Endothelial cell of umbilical vein (primary cell): ENCODE measurements around the gene GGACT. TPM values are rescaled to one million over a fixed set of nuclear protein-coding genes. Genes with fewer than 3 reads are reported as not detected.

Experiments
- BruUV-seq: library from RNA; stranded (reverse); fragments of 400-500 nt; replicated peaks from 2 replicates; lab custom pipeline; 2021; lab: Mats Ljungman, UMichigan
- CTCF ChIA-PET: fragments of 300-600, 350-600 bp; sonication (Branson Sonifier 250); formaldehyde crosslinking; loops from one replicate; lab custom pipeline; 2021; ENCODE audit warnings: antibody characterized with exemption, inconsistent platforms; lab: Charles Lee
- POLR2A ChIA-PET: fragments of 300-600, 350-600 bp; sonication (Branson Sonifier 250); formaldehyde crosslinking; loops from one replicate; lab custom pipeline; 2021; ENCODE audit warnings: antibody characterized with exemption, inconsistent platforms; lab: Charles Lee
- DNase-seq: peaks from one replicate; pipeline ENCODE4 v3.0.0-alpha.2; 2011; ENCODE audit warnings: low read depth, low spot score
- FAIRE-seq: peaks from 2 replicates; lab custom pipeline; 2011; peaks lifted over from hg19 to GRCh38; lab: Jason Lieb, UNC
- H2AFZ ChIP-seq: 2 replicates; pipeline ENCODE4 v1.6.0; 2012; ENCODE audit warnings: low read depth, low read length, control low read depth, inconsistent platforms
- H3K27ac ChIP-seq: 2 replicates; pipeline ENCODE4 v1.5.1; 2011; ENCODE audit warnings: low read depth, mild to moderate bottlenecking, control low read depth, low read length, moderate library complexity; ENCODE audit not compliant: insufficient read depth
- H3K27me3 ChIP-seq, 2 experiments: 2 replicates each; pipeline versions ENCODE4 v1.6.0 to v1.6.1; 2011; ENCODE audit warnings: low read length in 2 of 2, mixed read lengths in 1 of 2; ENCODE audit not compliant: control insufficient read depth in 2 of 2, insufficient read depth in 2 of 2
- H3K36me3 ChIP-seq, 2 experiments: 2 replicates in 1 of 2; 3 replicates in 1 of 2; pipeline ENCODE4 v1.5.1; 2011; ENCODE audit warnings: low read length in 2 of 2, mild to moderate bottlenecking in 1 of 2, moderate library complexity in 1 of 2; ENCODE audit not compliant: control insufficient read depth in 2 of 2, insufficient read depth in 2 of 2; ENCODE audit errors: extremely low read depth in 1 of 2
- H3K4me1 ChIP-seq: 3 replicates; pipeline ENCODE4 v1.5.1; 2011; ENCODE audit warnings: mild to moderate bottlenecking, low read length; ENCODE audit not compliant: control insufficient read depth, insufficient read depth; ENCODE audit errors: extremely low read depth
- H3K4me2 ChIP-seq: 2 replicates; pipeline ENCODE4 v1.6.1; 2011; ENCODE audit warnings: low read length, control low read depth, mixed read lengths; ENCODE audit not compliant: insufficient read depth
- H3K4me3 ChIP-seq, 3 experiments: fragments of 200-600 bp in 1 of 3; sonication (generic), shearing (Covaris generic) in 1 of 3; replicated peaks in 1 of 3; 2 replicates each; pipeline ENCODE4 v1.5.1; 2011 to 2016; ENCODE audit warnings: control low read depth in 3 of 3, low read length in 3 of 3, mild to moderate bottlenecking in 2 of 3, inconsistent platforms in 1 of 3, low read depth in 1 of 3, moderate library complexity in 1 of 3; ENCODE audit not compliant: insufficient read depth in 1 of 3
- H3K79me2 ChIP-seq: 2 replicates; pipeline ENCODE4 v1.6.0; 2012; ENCODE audit warnings: low read length, inconsistent platforms; ENCODE audit not compliant: control insufficient read depth, insufficient read depth
- H3K9ac ChIP-seq: replicated peaks from 2 replicates; pipeline ENCODE3; 2011; ENCODE audit warnings: low read length, control low read depth; ENCODE audit not compliant: insufficient read depth; ENCODE audit errors: extremely low read depth
- H3K9me1 ChIP-seq: replicated peaks from 3 replicates; pipeline ENCODE4 v1.6.0; 2011; ENCODE audit warnings: mild to moderate bottlenecking, low read length; ENCODE audit not compliant: control insufficient read depth, insufficient read depth; ENCODE audit errors: extremely low read depth
- H3K9me3 ChIP-seq: replicated peaks from 2 replicates; pipeline ENCODE4 v1.5.1; 2012; ENCODE audit warnings: low read length, inconsistent platforms; ENCODE audit not compliant: control insufficient read depth, insufficient read depth
- H4K20me1 ChIP-seq: replicated peaks from 2 replicates; pipeline ENCODE3; 2011; ENCODE audit warnings: mild to moderate bottlenecking, low read length; ENCODE audit not compliant: control insufficient read depth, insufficient read depth; ENCODE audit errors: extremely low read depth
- EZH2 ChIP-seq: IDR thresholded peaks from 2 replicates; pipeline ENCODE4 v1.6.1; 2012; ENCODE audit warnings: borderline replicate concordance, low read depth, mild to moderate bottlenecking, moderate library complexity, low read length, inconsistent platforms; ENCODE audit not compliant: severe bottlenecking
- FOS ChIP-seq: IDR thresholded peaks from 2 replicates; pipeline ENCODE4 v1.6.1; 2011; ENCODE audit warnings: mild to moderate bottlenecking, low read length, moderate library complexity, borderline replicate concordance; ENCODE audit not compliant: insufficient read depth
- GATA2 ChIP-seq: IDR thresholded peaks from 2 replicates; pipeline ENCODE4 v1.7.0; 2011; ENCODE audit warnings: low read depth, mild to moderate bottlenecking, moderate library complexity, mixed read lengths, low read length; ENCODE audit not compliant: insufficient read length, insufficient read depth
- JUN ChIP-seq: IDR thresholded peaks from 2 replicates; pipeline ENCODE4 v1.6.1; 2011; ENCODE audit warnings: borderline replicate concordance, low read depth; ENCODE audit not compliant: insufficient read length, insufficient read depth
- MYC ChIP-seq: IDR thresholded peaks from one replicate; pipeline ENCODE4 v1.6.1; 2011; ENCODE audit warnings: mild to moderate bottlenecking, low read depth, low read length
- POLR2A ChIP-seq: IDR thresholded peaks from 2 replicates; pipeline ENCODE4 v1.6.1; 2012; ENCODE audit warnings: low read depth, mild to moderate bottlenecking, control low read depth, low read length
- POLR2AphosphoS5 ChIP-seq: IDR thresholded peaks from 2 replicates; pipeline ENCODE4 v1.6.1; 2012; ENCODE audit warnings: low read depth, mild to moderate bottlenecking, control low read depth, low read length, moderate library complexity; ENCODE audit not compliant: insufficient read depth
- dilution Hi-C: fragments of 300-500 bp; cut with MboI; formaldehyde crosslinking; loops from one replicate; pipeline ENCODE4 v1.15.0; 2019; ENCODE audit warnings: low sequenced_read_pairs; ENCODE audit not compliant: extremely low pct_ligation_motif_present
- intact Hi-C: fragments of 100-400 bp; cut with micrococcal nuclease; formaldehyde crosslinking; loops from one replicate; pipeline ENCODE4 v1.10.0; 2022
- polyA plus RNA-seq, 4 experiments: library from polyadenylated mRNA; depleted of rRNA in 3 of 4; stranded (reverse) in 3 of 4; unstranded in 1 of 4; fragments of >200 nt; gene quantifications; 2 replicates each; pipeline versions ENCODE4 v1.2.1 to v1.2.3, GENCODE V29; 2011 to 2012; ENCODE audit warnings: missing spikeins in 1 of 4
- total RNA-seq: library from RNA; stranded (reverse); gene quantifications from 2 replicates; pipeline ENCODE4 v1.2.3, GENCODE V29; 2021
- TF ChIP-seq, protein P1 (sequence below), 2 donors: IDR thresholded peaks; 1 replicate in 1 of 2; 2 replicates in 1 of 2; pipeline ENCODE4 v1.5.1; 2011; ENCODE audit warnings: low read length in 2 of 2, mild to moderate bottlenecking in 2 of 2, moderate library complexity in 2 of 2, control low read depth in 1 of 2, inconsistent platforms in 1 of 2, low read depth in 1 of 2; ENCODE audit not compliant: insufficient read depth in 1 of 2; ENCODE audit errors: extremely low read depth in 1 of 2
- TF ChIP-seq, protein P2 (sequence below): IDR thresholded peaks from 2 replicates; pipeline ENCODE4 v1.6.1; 2011; ENCODE audit not compliant: insufficient read depth, insufficient read length

Gene GGACT
- total and polyA plus RNA-seq, 2 donors (not counting 3 experiments of a cell fraction or from before 2014, with no cell fraction given) = 2.5 to 6.5 TPM

DNA sequence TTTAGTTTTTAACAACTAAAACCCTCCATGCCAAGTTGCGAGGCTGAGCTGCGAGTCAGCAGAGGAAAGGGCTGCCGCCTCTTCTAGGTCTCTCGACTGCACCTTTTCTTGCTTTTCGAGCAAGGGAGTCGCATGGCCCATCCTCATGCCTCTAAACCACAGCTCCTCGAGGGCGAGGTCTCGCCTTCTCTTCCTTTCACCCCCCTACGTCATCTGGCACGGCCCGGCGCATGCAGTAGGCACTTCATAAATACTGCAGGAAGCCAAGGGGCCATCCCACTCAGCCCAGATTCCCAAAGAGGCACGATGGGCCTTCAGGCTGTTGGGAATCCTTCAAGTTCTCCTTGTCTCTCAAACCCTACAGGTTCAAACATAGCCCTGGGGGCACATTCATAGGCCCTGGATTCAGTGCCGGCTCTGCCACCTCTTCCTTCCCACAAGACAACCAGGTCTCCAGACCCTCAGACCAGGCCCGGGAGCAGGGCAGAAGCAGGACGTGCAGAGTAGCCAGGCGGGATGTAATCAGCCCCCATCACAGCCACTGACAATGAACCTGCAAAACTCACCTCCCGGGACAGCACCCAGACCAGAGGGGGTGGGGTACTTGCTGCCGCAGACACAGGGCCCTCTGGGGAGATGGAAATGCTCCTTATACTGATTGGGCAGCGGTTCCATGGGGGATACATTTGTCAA, 41.7 kb downstream of the GGACT start:
- H3K9me3 ChIP-seq = no peaks in the 10 kb centered on the region
- POLR2A ChIA-PET = no interaction called here

DNA sequence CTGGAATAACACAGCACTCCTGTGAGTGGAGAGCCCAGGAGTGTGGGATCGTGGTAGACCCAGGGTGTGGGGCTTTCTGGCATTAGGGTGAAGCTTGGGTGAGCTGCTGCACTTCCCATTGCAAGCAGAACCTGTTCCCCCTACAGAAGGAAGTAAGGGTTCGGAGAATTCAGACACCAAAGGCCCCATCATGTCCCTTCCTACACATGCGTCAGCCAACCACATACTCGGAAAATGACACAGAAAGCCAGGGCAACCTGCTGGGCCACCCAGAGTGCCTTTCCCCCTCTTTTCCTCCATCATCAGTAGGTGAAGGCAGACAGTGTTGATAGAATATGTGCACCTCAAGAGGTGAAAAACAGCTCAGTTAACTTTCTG, 42.9 kb downstream of the GGACT start:
- Histone ChIP-seq H3K79me2 (no peaks in the 10 kb centered on the region), H3K36me3 (no peaks in the 10 kb centered on the region), H3K9me1 (no peaks in the 10 kb centered on the region), H3K9ac (no peak overlapping the region), H3K27ac (no peak overlapping the region), H3K4me2 (no peak overlapping the region), H3K27me3 (no peaks in the 10 kb centered on the region), H3K9me3 (no peaks in the 10 kb centered on the region), H2AFZ (no peak overlapping the region), H3K4me3 (no peak overlapping the region), H3K4me1 (peaks cover 13% of the 10 kb centered on the region), H4K20me1 (no peaks in the 10 kb centered on the region)
- CTCF ChIA-PET = no interaction called here
- DNase-seq = no peak
- POLR2A ChIA-PET = interaction anchor here (0.7 kb wide), 1 partner anchor 160 kb away, joined by 5 read pairs; no protein-coding TSS in a partner anchor
- no peak for TF ChIP-seq JUN
- no peak for TF ChIP-seq POLR2A
- no peak for TF ChIP-seq EZH2
- TF ChIP-seq MYC = no peak
- no peak for TF ChIP-seq FOS
- no peak for TF ChIP-seq POLR2AphosphoS5
- TF ChIP-seq, protein P1, sequence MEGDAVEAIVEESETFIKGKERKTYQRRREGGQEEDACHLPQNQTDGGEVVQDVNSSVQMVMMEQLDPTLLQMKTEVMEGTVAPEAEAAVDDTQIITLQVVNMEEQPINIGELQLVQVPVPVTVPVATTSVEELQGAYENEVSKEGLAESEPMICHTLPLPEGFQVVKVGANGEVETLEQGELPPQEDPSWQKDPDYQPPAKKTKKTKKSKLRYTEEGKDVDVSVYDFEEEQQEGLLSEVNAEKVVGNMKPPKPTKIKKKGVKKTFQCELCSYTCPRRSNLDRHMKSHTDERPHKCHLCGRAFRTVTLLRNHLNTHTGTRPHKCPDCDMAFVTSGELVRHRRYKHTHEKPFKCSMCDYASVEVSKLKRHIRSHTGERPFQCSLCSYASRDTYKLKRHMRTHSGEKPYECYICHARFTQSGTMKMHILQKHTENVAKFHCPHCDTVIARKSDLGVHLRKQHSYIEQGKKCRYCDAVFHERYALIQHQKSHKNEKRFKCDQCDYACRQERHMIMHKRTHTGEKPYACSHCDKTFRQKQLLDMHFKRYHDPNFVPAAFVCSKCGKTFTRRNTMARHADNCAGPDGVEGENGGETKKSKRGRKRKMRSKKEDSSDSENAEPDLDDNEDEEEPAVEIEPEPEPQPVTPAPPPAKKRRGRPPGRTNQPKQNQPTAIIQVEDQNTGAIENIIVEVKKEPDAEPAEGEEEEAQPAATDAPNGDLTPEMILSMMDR (IDR thresholded peaks at IDR 0.05; ENCODE audit: extremely low read depth in 1 of 2, insufficient read depth in 1 of 2, low read depth in 1 of 2, low read length in 2 of 2) = no peak
- no peak for TF ChIP-seq GATA2
- TF ChIP-seq, protein P2, sequence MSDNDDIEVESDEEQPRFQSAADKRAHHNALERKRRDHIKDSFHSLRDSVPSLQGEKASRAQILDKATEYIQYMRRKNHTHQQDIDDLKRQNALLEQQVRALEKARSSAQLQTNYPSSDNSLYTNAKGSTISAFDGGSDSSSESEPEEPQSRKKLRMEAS = no peak
- dilution Hi-C loops (no loop called here), intact Hi-C loops (no loop called here)
- peak; percentile 18 for FAIRE-seq
- BruUV-seq = no TSS peak

More for the DNA sequence above, 41.7 kb downstream of the GGACT start:
- Histone ChIP-seq H4K20me1 (no peaks in the 10 kb centered on the region), H3K4me1 (peaks cover 13% of the 10 kb centered on the region), H3K27me3 (no peaks in the 10 kb centered on the region), H3K4me3 (no peak overlapping the region), H3K4me2 (no peak overlapping the region), H3K9ac (no peak overlapping the region), H3K79me2 (no peaks in the 10 kb centered on the region), H3K36me3 (no peaks in the 10 kb centered on the region), H3K9me1 (no peaks in the 10 kb centered on the region), H2AFZ (no peak overlapping the region), H3K27ac (no peak overlapping the region)
- DNase-seq (no peak), FAIRE-seq (no peak)
- dilution Hi-C loops = no loop called here
- BruUV-seq = no TSS peak
- intact Hi-C loops = no loop called here
- CTCF ChIA-PET = no interaction called here
- TF ChIP-seq POLR2AphosphoS5 (no peak), EZH2 (no peak)
